AG04450 (cell line): ENCODE measurements around the gene SLC25A42. TPM values are rescaled to one million over a fixed set of nuclear protein-coding genes. Genes with fewer than 3 reads are reported as not detected.
"Not testable (repeated sequence)": the region's sequence is repeated elsewhere in the genome, so short reads cannot be mapped to it uniquely, and the experiment has no call there.

Experiments used
- CTCF ChIA-PET: fragments of 300-600, 350-600 bp; formaldehyde crosslinking; extraction: SDS; loops from one replicate; lab custom pipeline; 2022; ENCODE audit warnings: antibody characterized with exemption, inconsistent platforms; lab: Charles Lee
- POLR2A ChIA-PET: fragments of 350-600 bp; formaldehyde crosslinking; extraction: SDS; loops from one replicate; lab custom pipeline; 2021; ENCODE audit warnings: antibody characterized with exemption, inconsistent platforms; lab: Yijun Ruan, JAX
- DNase-seq: peaks from one replicate; pipeline ENCODE4 v3.0.0-alpha.2; 2011; ENCODE audit warnings: low read depth, low spot score
- H3K27ac ChIP-seq: one replicate; pipeline ENCODE4 v1.5.1; 2012; ENCODE audit warnings: low read depth, low read length, control low read depth
- H3K27me3 ChIP-seq: one replicate; pipeline ENCODE4 v1.6.0; 2012; ENCODE audit warnings: low read length; ENCODE audit not compliant: control insufficient read depth, insufficient read depth
- H3K4me3 ChIP-seq: 2 replicates; pipeline ENCODE4 v1.5.1; 2011; ENCODE audit warnings: mild to moderate bottlenecking, low read depth, low read length, control low read depth
- H3K9me3 ChIP-seq: 2 replicates; pipeline ENCODE4 v1.5.1; 2012; ENCODE audit warnings: low read length; ENCODE audit not compliant: control insufficient read depth, insufficient read depth
- polyA plus RNA-seq: library from polyadenylated mRNA; depleted of rRNA; stranded (reverse); fragments of >200 nt; gene quantifications from 2 replicates; pipeline ENCODE4 v1.2.3, GENCODE V29; 2011
- TF ChIP-seq, protein P1 (sequence below): IDR thresholded peaks from 2 replicates; pipeline ENCODE4 v1.5.1; 2011; ENCODE audit warnings: low read depth, low read length, control low read depth, inconsistent platforms

SLC25A42 gene
- polyA plus RNA-seq, 1 experiment, result 3.7 TPM

- DNase-seq, result no peak
- POLR2A ChIA-PET, result no interaction called here
- no peaks in the 10 kb centered on the region; the same call in 1 of the 2 replicates for H3K9me3 ChIP-seq
- CTCF ChIA-PET, result interaction anchor here (2.1 to 5.1 kb wide), 3 partner anchors 10 to 45 kb away, joined by 6 to 102 read pairs (median 56); partner anchors contain the start of genes BORCS8 and RFXANK
- TF ChIP-seq, protein P1, sequence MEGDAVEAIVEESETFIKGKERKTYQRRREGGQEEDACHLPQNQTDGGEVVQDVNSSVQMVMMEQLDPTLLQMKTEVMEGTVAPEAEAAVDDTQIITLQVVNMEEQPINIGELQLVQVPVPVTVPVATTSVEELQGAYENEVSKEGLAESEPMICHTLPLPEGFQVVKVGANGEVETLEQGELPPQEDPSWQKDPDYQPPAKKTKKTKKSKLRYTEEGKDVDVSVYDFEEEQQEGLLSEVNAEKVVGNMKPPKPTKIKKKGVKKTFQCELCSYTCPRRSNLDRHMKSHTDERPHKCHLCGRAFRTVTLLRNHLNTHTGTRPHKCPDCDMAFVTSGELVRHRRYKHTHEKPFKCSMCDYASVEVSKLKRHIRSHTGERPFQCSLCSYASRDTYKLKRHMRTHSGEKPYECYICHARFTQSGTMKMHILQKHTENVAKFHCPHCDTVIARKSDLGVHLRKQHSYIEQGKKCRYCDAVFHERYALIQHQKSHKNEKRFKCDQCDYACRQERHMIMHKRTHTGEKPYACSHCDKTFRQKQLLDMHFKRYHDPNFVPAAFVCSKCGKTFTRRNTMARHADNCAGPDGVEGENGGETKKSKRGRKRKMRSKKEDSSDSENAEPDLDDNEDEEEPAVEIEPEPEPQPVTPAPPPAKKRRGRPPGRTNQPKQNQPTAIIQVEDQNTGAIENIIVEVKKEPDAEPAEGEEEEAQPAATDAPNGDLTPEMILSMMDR, result no peak
- H3K4me3 ChIP-seq, result no peak overlapping the region
- no peaks in the 10 kb centered on the region for H3K27me3 ChIP-seq
- H3K27ac ChIP-seq, result no peak overlapping the region
Measured at GRCh38 chr19:19147344-19147743, 83.5 kb downstream of the SLC25A42 start.

- POLR2A ChIA-PET, result interaction anchor here (0.5 kb wide), 1 partner anchor 82 kb away, joined by 3 read pairs; no protein-coding TSS in a partner anchor
- H3K4me3 ChIP-seq, H3K9me3 ChIP-seq, H3K27me3 ChIP-seq, H3K27ac ChIP-seq, DNase-seq: not testable (repeated sequence)
- CTCF ChIA-PET, result interaction anchor here (4.0 to 5.1 kb wide), 2 partner anchors 9 to 26 kb away, joined by 56 to 102 read pairs; no protein-coding TSS in a partner anchor
Measured at GRCh38 chr19:19148504-19148903, 84.7 kb downstream of the SLC25A42 start.

GRCh38 chr19:19149435-19149834, 85.6 kb downstream of the SLC25A42 start:
- ChIA-PET POLR2A (no interaction called here), CTCF (interaction anchor here (5.1 kb wide), 1 partner anchor 25 kb away, joined by 102 read pairs; no protein-coding TSS in a partner anchor)
- TF ChIP-seq, protein P1, result no peak
- Histone ChIP-seq H3K27me3 (no peaks in the 10 kb centered on the region), H3K4me3 (no peak overlapping the region), H3K9me3 (no peaks in the 10 kb centered on the region; the same call in 1 of the 2 replicates), H3K27ac (no peak overlapping the region)
- DNase-seq, result no peak

- Histone ChIP-seq H3K27ac (no peak overlapping the region), H3K27me3 (no peaks in the 10 kb centered on the region), H3K4me3 (no peak overlapping the region), H3K9me3 (peaks cover 8% of the 10 kb centered on the region)
- DNase-seq, result no peak
- ChIA-PET POLR2A (no interaction called here), CTCF (no interaction called here)
- TF ChIP-seq, protein P1, result no peak
Measured at GRCh38 chr19:19151418-19151817, 87.6 kb downstream of the SLC25A42 start.

GRCh38 chr19:19152668-19153384, 89.0 kb downstream of the SLC25A42 start:
- Histone ChIP-seq H3K9me3 (peaks cover 8% of the 10 kb centered on the region), H3K27ac (no peak overlapping the region), H3K27me3 (no peaks in the 10 kb centered on the region), H3K4me3 (no peak overlapping the region)
- DNase-seq, result no peak
- TF ChIP-seq, protein P1, result no peak
- POLR2A ChIA-PET, result interaction anchor here (0.6 kb wide), 2 partner anchors 12 to 84 kb away, joined by 3 to 5 read pairs; no protein-coding TSS in a partner anchor
- CTCF ChIA-PET, result interaction anchor here (0.6 to 1.4 kb wide), 2 partner anchors 22 kb away, joined by 3 to 6 read pairs; no protein-coding TSS in a partner anchor
